Measurements from ENCODE around the gene MMP25. TPM values are rescaled to one million over a fixed set of nuclear protein-coding genes. Genes with fewer than 3 reads are reported as not detected.

The MMP25 gene
- total and polyA plus RNA-seq, 9 of the 15 experiments (the other 6 are each of a cell fraction or from before 2014, with no cell fraction given), result 0.03 to 0.04 TPM; not detected in 7

DNA sequence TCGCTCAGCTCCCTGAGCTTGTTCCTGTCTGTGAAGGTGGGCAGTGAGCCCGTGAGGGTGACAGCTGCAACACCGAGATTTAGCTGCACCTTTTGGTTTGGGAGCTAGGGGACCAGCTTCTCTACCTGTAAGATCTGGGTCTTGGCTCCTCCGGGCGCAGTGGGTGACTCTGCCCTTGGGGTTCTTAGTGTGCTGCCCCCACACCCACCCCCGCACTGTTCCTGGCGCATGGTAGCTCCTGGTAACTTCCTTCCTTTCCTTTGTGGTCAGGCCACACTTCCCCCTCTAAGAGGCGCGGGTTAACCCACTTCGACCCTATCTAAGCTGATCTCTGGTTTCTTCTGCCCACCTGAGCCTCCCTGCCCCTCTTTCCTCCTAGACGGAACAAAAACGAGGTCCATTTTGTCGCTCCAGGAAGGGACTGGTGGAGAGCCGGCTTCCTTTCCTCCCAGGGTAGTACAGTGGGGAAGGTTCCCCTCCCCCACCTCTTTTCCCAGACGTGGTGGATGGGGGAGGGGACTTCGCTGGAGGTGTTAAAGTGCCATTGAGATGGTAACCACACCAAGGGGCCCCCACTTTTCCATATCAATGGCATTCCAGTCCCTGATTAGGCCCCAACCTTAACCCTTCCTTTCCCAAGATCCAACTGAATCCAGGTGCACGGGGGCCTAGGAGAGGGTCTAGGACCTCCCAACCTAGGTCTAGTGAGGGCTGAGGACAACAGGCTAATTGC lies 38.2 kb upstream of the MMP25 start (continued):
- TF ChIP-seq HMBOX1 (IDR thresholded peaks at IDR 0.05) (peak; percentile 76; the same call in 1 of the 2 replicates), ZNF395 (CRISPR knock-in tag; IDR thresholded peaks at IDR 0.05) (peak; percentile 92), HSF4 (CRISPR knock-in tag; IDR thresholded peaks at IDR 0.05; ENCODE audit: borderline replicate concordance) (no peak), CTBP1 (IDR thresholded peaks at IDR 0.05; ENCODE audit: borderline replicate concordance) (peak; percentile 73), ZNF134 (CRISPR knock-in tag; conservative IDR thresholded peaks at IDR 0.05) (peak; percentile 62), MTA3 (IDR thresholded peaks at IDR 0.05; ENCODE audit: borderline replicate concordance) (peak; percentile 82), FOSL1 (tag; conservative IDR thresholded peaks at IDR 0.05) (0 out of 2 replicates have a peak, but pooled peaks have one; percentile 39), SMARCA4 (IDR thresholded peaks at IDR 0.05) (peak; percentile 75), HDGF (IDR thresholded peaks at IDR 0.05) (peak; percentile 19; the same call in 1 of the 2 replicates), HNRNPK (IDR thresholded peaks at IDR 0.05; ENCODE audit: low read depth, low read length, poor library complexity, severe bottlenecking) (no peak), ZNF639 (CRISPR knock-in tag; conservative IDR thresholded peaks at IDR 0.05 in 1 of 2, IDR thresholded peaks at IDR 0.05 in 1 of 2) (0 out of 4 replicates have a peak, but pooled peaks of 1 of the 2 experiments have one; percentile 22), LCOR (CRISPR knock-in tag; IDR thresholded peaks at IDR 0.05) (no peak), ELF1 (tag; IDR thresholded peaks at IDR 0.05) (peak; percentile 21; the same call in 1 of the 2 replicates), ESRRA (IDR thresholded peaks at IDR 0.05; ENCODE audit: borderline replicate concordance, low read depth) (peak; percentile 73), ZNF766 (CRISPR knock-in tag; conservative IDR thresholded peaks at IDR 0.05) (peak; percentile 78; the same call in 1 of the 2 replicates), ZNF146 (CRISPR knock-in tag; IDR thresholded peaks at IDR 0.05; ENCODE audit: unreplicated experiment) (no peak), ATF7 (IDR thresholded peaks at IDR 0.05) (peak; percentile 3; the same call in 1 of the 2 replicates), POLR2A (conservative IDR thresholded peaks at IDR 0.05) (no peak), ZNF274 (IDR thresholded peaks at IDR 0.05; ENCODE audit: borderline replicate concordance, low read depth, low read length) (no peak), ATF3 (IDR thresholded peaks at IDR 0.05) (peak; percentile 31; the same call in 1 of the 2 replicates), ATF3 (CRISPR knock-in tag; conservative IDR thresholded peaks at IDR 0.05) (no peak), BRD9 (IDR thresholded peaks at IDR 0.05; ENCODE audit: low read depth, partially characterized antibody) (peak; percentile 61), ZNF717 (CRISPR knock-in tag; IDR thresholded peaks at IDR 0.05) (no peak)
- TF ChIP-seq, protein P1, sequence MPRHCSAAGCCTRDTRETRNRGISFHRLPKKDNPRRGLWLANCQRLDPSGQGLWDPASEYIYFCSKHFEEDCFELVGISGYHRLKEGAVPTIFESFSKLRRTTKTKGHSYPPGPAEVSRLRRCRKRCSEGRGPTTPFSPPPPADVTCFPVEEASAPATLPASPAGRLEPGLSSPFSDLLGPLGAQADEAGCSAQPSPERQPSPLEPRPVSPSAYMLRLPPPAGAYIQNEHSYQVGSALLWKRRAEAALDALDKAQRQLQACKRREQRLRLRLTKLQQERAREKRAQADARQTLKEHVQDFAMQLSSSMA (CRISPR knock-in tag; IDR thresholded peaks at IDR 0.05), result no peak

All from K562 (cell line).